A549 (cell line): ENCODE measurements around the gene BNIP5. TPM values are rescaled to one million over a fixed set of nuclear protein-coding genes. Genes with fewer than 3 reads are reported as not detected.

Experiments used
- ATAC-seq, 2 experiments: fragments of 200-7000 bp in 1 of 2; fragments of >200 bp in 1 of 2; cut with Nextera tagmentation in 1 of 2; cut with Tn5 transposase in 1 of 2; 3 replicates each; pipeline versions ENCODE4 v1.8.0 to v1.9.1; 2018 to 2020; ENCODE audit warnings: mild to moderate bottlenecking in 1 of 2, moderate library complexity in 1 of 2
- CTCF ChIA-PET: fragments of 300-600 bp; sonication (Branson Sonifier 250); formaldehyde crosslinking; extraction: SDS; loops from one replicate; lab custom pipeline; 2021; ENCODE audit warnings: antibody characterized with exemption, inconsistent platforms; lab: Yijun Ruan, JAX
- POLR2A ChIA-PET: fragments of 350-600 bp; formaldehyde crosslinking; extraction: SDS; loops from one replicate; lab custom pipeline; 2021; ENCODE audit warnings: antibody characterized with exemption, inconsistent platforms; lab: Yijun Ruan, JAX
- DNase-seq, 2 experiments: peaks; one replicate each; pipeline versions ENCODE4 v3.0.0 to v3.0.0-alpha.2; 2011 to 2016; ENCODE audit warnings: low read depth in 1 of 2, low spot score in 1 of 2
- FAIRE-seq: peaks from 2 replicates; lab custom pipeline; 2011; peaks lifted over from hg19 to GRCh38; lab: Jason Lieb, UNC
- H3K27ac ChIP-seq, 2 experiments: fragments of >200 bp; sonication (Bioruptor Twin); formaldehyde crosslinking; 3 replicates each; pipeline ENCODE4 v1.5.1; 2016 to 2017
- H3K4me1 ChIP-seq: fragments of >200 bp; sonication (Bioruptor Twin); formaldehyde crosslinking; 3 replicates; pipeline ENCODE4 v1.6.1; 2016
- H3K4me2 ChIP-seq: fragments of >200 bp; sonication (Bioruptor Twin); formaldehyde crosslinking; 3 replicates; pipeline ENCODE4 v1.6.1; 2016
- H3K4me3 ChIP-seq: fragments of >200 bp; sonication (Bioruptor Twin); formaldehyde crosslinking; 3 replicates; pipeline ENCODE4 v1.5.1; 2016
- H3K9me3 ChIP-seq: fragments of >200 bp; sonication (Bioruptor Twin); formaldehyde crosslinking; 3 replicates; pipeline ENCODE4 v1.6.1; 2016
- CTCF ChIP-seq: fragments of >200 bp; sonication (Bioruptor Twin); formaldehyde crosslinking; IDR thresholded peaks from 3 replicates; pipeline ENCODE4 v1.5.1; 2016
- EHMT2 ChIP-seq: fragments of 200-600 bp; sonication (generic); IDR thresholded peaks from 2 replicates; pipeline ENCODE4 v1.6.1; 2016; ENCODE audit warnings: antibody characterized with exemption, low read depth, mild to moderate bottlenecking, moderate library complexity
- EP300 ChIP-seq, 2 experiments: fragments of >200 bp; sonication (Bioruptor Twin); formaldehyde crosslinking; IDR thresholded peaks; 2 replicates in 1 of 2; 3 replicates in 1 of 2; pipeline ENCODE4 v1.6.1; 2016 to 2017
- FOXS1 ChIP-seq: fragments of 250-450 bp; sonication (Bioruptor Pico); IDR thresholded peaks from 2 replicates; pipeline ENCODE4 v1.5.0; 2020; ENCODE audit warnings: mild to moderate bottlenecking, moderate library complexity
- HDAC2 ChIP-seq: fragments of 200-600 bp; sonication (generic); IDR thresholded peaks from 2 replicates; pipeline ENCODE4 v1.6.1; 2016
- HOXA7 ChIP-seq: fragments of 250-450 bp; sonication (Bioruptor Pico); IDR thresholded peaks from 2 replicates; pipeline ENCODE4 v1.5.0; 2020; ENCODE audit warnings: mild to moderate bottlenecking, moderate library complexity
- KDM5A ChIP-seq: fragments of 200-600 bp; sonication (generic); IDR thresholded peaks from 2 replicates; pipeline ENCODE4 v1.6.1; 2016; ENCODE audit warnings: antibody characterized with exemption, mild to moderate bottlenecking
- MAZ ChIP-seq: fragments of 150-350 bp; IDR thresholded peaks from 2 replicates; pipeline ENCODE4 v1.6.1; 2014; ENCODE audit warnings: antibody characterized with exemption, low read depth, low read length, borderline replicate concordance
- MYC ChIP-seq: IDR thresholded peaks from 2 replicates; pipeline ENCODE4 v1.6.1; 2012; ENCODE audit warnings: mild to moderate bottlenecking, inconsistent platforms, low read length, improper control_type of control experiment, borderline replicate concordance
- NFE2L2 ChIP-seq: fragments of 150-350 bp; conservative IDR thresholded peaks from 2 replicates; pipeline ENCODE4 v1.6.1; 2014; ENCODE audit warnings: low read length
- POLR2AphosphoS2 ChIP-seq: conservative IDR thresholded peaks from 2 replicates; pipeline ENCODE4 v1.6.1; 2012; ENCODE audit warnings: low read length, improper control_type of control experiment, inconsistent platforms
- RAD21 ChIP-seq, 2 experiments: fragments of >200 bp in 1 of 2; sonication (Bioruptor Twin) in 1 of 2; formaldehyde crosslinking in 1 of 2; IDR thresholded peaks in 1 of 2; conservative IDR thresholded peaks in 1 of 2; 2 replicates in 1 of 2; 3 replicates in 1 of 2; pipeline ENCODE4 v1.6.1; 2012 to 2018; ENCODE audit warnings: inconsistent platforms in 1 of 2
- RARB ChIP-seq: fragments of 250-450 bp; sonication (Bioruptor Pico); IDR thresholded peaks from 2 replicates; pipeline ENCODE4 v1.8.0; 2021; ENCODE audit warnings: mild to moderate bottlenecking, moderate library complexity
- RCOR1 ChIP-seq: fragments of 150-350 bp; IDR thresholded peaks from 2 replicates; pipeline ENCODE4 v1.6.1; 2014; ENCODE audit warnings: antibody characterized with exemption, low read length, low read depth
- RFX5 ChIP-seq: fragments of 450-650 bp; IDR thresholded peaks from 2 replicates; pipeline ENCODE4 v1.7.1; 2014; ENCODE audit warnings: antibody characterized with exemption, mild to moderate bottlenecking, moderate library complexity
- TFCP2L1 ChIP-seq: fragments of 250-450 bp; sonication (Bioruptor Pico); IDR thresholded peaks from 2 replicates; pipeline ENCODE4 v1.5.0; 2021; ENCODE audit warnings: mild to moderate bottlenecking
- ZFP36 ChIP-seq: fragments of 450-650 bp; IDR thresholded peaks from 2 replicates; pipeline ENCODE4 v1.6.1; 2014; ENCODE audit warnings: borderline replicate concordance; ENCODE audit not compliant: partially characterized antibody
- ZNF302 ChIP-seq: fragments of 250-450 bp; sonication (Bioruptor Pico); IDR thresholded peaks from 2 replicates; pipeline ENCODE4 v1.9.0; 2021; ENCODE audit warnings: inconsistent platforms, mild to moderate bottlenecking, moderate library complexity
- WGBS: methylation state at CpG from one replicate; pipeline ENCODE4 v1.1.6; 2017; ENCODE audit errors: missing lambda C conversion rate; 5-methylcytosine and 5-hydroxymethylcytosine counted together
- polyA plus RNA-seq, 4 experiments: library from polyadenylated mRNA; depleted of rRNA in 3 of 4; stranded (reverse); fragments of >200 nt; fragmentation: RNase III in 1 of 4; extraction: RNeasy Plus Mini Kit Qiagen cat#74134 plus additional on column Dnase treatment in 1 of 4; gene quantifications; 2 replicates in 3 of 4; 3 replicates in 1 of 4; pipeline ENCODE4 v1.2.3, GENCODE V29; 2011 to 2017
- TF ChIP-seq, protein P1 (sequence below): IDR thresholded peaks from 2 replicates; pipeline ENCODE4 v1.6.1; 2012
- TF ChIP-seq, protein P2 (sequence below): fragments of 200-600 bp; sonication (generic); IDR thresholded peaks from 2 replicates; pipeline ENCODE4 v1.6.1; 2016; ENCODE audit warnings: antibody characterized with exemption, mild to moderate bottlenecking, moderate library complexity

The BNIP5 gene
- polyA plus RNA-seq, 2 of the 4 experiments (the other 2 are of a cell fraction): not detected

DNA sequence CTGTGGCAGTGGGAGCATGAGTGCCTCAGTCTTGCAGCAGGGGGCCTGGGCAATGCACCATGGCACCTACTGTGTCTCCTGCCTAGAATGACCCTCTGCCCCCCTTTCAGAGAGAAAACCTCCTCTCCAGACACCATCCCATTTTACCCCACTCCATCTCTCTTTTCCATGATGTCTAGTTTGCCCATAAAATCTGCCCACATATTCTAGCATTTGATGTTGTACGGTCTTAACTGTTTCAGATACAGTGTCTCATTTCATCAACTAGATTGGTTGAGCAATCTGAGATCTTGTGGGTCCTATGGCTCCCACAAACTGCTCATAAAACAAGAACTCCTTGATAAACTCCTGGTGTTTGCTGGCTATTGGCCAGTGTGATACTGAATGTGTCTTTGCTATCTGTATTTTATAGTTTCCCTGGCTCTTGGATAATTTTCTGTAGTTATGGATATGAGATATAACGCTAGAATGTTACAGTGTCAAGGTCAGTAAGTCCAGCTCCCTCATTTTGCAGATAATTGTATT lies 58.7 kb downstream of the BNIP5 start:
- TF ChIP-seq RARB (no peak), NFE2L2 (no peak), ZNF302 (CRISPR knock-in tag) (no peak), MYC (no peak), ZFP36 (no peak), TFCP2L1 (CRISPR knock-in tag) (no peak), POLR2AphosphoS2 (no peak), KDM5A (no peak), MAZ (no peak), RFX5 (no peak), CTCF (no peak), RAD21 (conservative IDR thresholded peaks at IDR 0.05 in 1 of 2, IDR thresholded peaks at IDR 0.05 in 1 of 2) (no peak), EHMT2 (no peak), RCOR1 (no peak), HDAC2 (no peak), HOXA7 (CRISPR knock-in tag) (no peak), EP300 (IDR thresholded peaks at IDR 0.05) (no peak), FOXS1 (CRISPR knock-in tag) (no peak)
- TF ChIP-seq, protein P1, sequence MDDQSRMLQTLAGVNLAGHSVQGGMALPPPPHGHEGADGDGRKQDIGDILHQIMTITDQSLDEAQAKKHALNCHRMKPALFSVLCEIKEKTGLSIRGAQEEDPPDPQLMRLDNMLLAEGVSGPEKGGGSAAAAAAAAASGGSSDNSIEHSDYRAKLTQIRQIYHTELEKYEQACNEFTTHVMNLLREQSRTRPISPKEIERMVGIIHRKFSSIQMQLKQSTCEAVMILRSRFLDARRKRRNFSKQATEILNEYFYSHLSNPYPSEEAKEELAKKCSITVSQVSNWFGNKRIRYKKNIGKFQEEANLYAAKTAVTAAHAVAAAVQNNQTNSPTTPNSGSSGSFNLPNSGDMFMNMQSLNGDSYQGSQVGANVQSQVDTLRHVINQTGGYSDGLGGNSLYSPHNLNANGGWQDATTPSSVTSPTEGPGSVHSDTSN: no peak
- TF ChIP-seq, protein P2, sequence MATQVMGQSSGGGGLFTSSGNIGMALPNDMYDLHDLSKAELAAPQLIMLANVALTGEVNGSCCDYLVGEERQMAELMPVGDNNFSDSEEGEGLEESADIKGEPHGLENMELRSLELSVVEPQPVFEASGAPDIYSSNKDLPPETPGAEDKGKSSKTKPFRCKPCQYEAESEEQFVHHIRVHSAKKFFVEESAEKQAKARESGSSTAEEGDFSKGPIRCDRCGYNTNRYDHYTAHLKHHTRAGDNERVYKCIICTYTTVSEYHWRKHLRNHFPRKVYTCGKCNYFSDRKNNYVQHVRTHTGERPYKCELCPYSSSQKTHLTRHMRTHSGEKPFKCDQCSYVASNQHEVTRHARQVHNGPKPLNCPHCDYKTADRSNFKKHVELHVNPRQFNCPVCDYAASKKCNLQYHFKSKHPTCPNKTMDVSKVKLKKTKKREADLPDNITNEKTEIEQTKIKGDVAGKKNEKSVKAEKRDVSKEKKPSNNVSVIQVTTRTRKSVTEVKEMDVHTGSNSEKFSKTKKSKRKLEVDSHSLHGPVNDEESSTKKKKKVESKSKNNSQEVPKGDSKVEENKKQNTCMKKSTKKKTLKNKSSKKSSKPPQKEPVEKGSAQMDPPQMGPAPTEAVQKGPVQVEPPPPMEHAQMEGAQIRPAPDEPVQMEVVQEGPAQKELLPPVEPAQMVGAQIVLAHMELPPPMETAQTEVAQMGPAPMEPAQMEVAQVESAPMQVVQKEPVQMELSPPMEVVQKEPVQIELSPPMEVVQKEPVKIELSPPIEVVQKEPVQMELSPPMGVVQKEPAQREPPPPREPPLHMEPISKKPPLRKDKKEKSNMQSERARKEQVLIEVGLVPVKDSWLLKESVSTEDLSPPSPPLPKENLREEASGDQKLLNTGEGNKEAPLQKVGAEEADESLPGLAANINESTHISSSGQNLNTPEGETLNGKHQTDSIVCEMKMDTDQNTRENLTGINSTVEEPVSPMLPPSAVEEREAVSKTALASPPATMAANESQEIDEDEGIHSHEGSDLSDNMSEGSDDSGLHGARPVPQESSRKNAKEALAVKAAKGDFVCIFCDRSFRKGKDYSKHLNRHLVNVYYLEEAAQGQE: no peak
- Histone ChIP-seq H3K4me2 (no peak overlapping the region), H3K27ac (no peak overlapping the region), H3K9me3 (no peaks in the 10 kb centered on the region), H3K4me1 (no peaks in the 10 kb centered on the region), H3K4me3 (no peak overlapping the region)
- ChIA-PET CTCF (no interaction called here), POLR2A (no interaction called here)
- 57% methylated on average over 2 of the region's 2 CpGs for WGBS
- FAIRE-seq (no peak), ATAC-seq (no peak), DNase-seq (no peak)
